HCT116 (cell line): ENCODE measurements around the gene TEX19. TPM values are rescaled to one million over a fixed set of nuclear protein-coding genes. Genes with fewer than 3 reads are reported as not detected.
A peak's percentile ranks its signal among the peaks of the same experiment; 100 is the strongest.

ENCODE experiments used
- ATAC-seq: fragments of 200-7000 bp; cut with Tn5 transposase; 2 replicates; pipeline ENCODE4 v1.9.1; 2020; ENCODE audit warnings: mild to moderate bottlenecking, moderate library complexity
- BruUV-seq: library from RNA; stranded (reverse); fragments of 400-500 nt; replicated peaks from 2 replicates; lab custom pipeline; 2021; lab: Mats Ljungman, UMichigan
- CTCF ChIA-PET: fragments of 300-600 bp; sonication (Branson Sonifier 250); formaldehyde crosslinking; loops from one replicate; lab custom pipeline; 2021; ENCODE audit warnings: antibody characterized with exemption; lab: Charles Lee
- POLR2A ChIA-PET: fragments of 300-600, 350-600 bp; sonication (Branson Sonifier 250); formaldehyde crosslinking; loops from one replicate; lab custom pipeline; 2021; ENCODE audit warnings: antibody characterized with exemption; lab: Charles Lee
- RAD21 ChIA-PET, 2 experiments: fragments of 300-600 bp; sonication (Branson Sonifier 250); formaldehyde crosslinking; loops; one replicate each; lab custom pipeline; 2023; ENCODE audit warnings: low total read pairs in 2 of 2; ENCODE audit not compliant: uncharacterized antibody in 2 of 2, unreplicated experiment in 2 of 2, low non-redundant PET in 1 of 2; lab: Charles Lee
- DNase-seq: peaks from one replicate; pipeline ENCODE4 v3.0.0-alpha.2; 2010; ENCODE audit warnings: low read depth, low spot score
- H2AFZ ChIP-seq: fragments of 200-600 bp; shearing (Covaris generic), sonication (generic); 2 replicates; pipeline ENCODE4 v1.6.1; 2017; ENCODE audit warnings: low read depth, mixed run types, mixed read lengths, antibody characterized with exemption, low read length; ENCODE audit not compliant: poor library complexity, severe bottlenecking
- H3K27ac ChIP-seq: 2 replicates; pipeline ENCODE4 v1.5.1; 2012; ENCODE audit warnings: low read depth, low read length
- H3K27me3 ChIP-seq: fragments of 200-600 bp; sonication (generic); 2 replicates; pipeline ENCODE4 v1.6.1; 2016; ENCODE audit warnings: mixed run types, low read length, mixed read lengths; ENCODE audit not compliant: insufficient read depth
- H3K36me3 ChIP-seq, 2 experiments: fragments of 200-500 bp in 1 of 2; fragments of 200-600 bp in 1 of 2; sonication (Bioruptor generic) in 1 of 2; sonication (generic) in 1 of 2; 2 replicates each; pipeline versions ENCODE4 v1.5.1 to v1.6.1; 2014 to 2016; ENCODE audit warnings: low read length in 2 of 2, inconsistent platforms in 1 of 2, mixed read lengths in 1 of 2, mixed run types in 1 of 2; ENCODE audit not compliant: insufficient read depth in 2 of 2, control insufficient read depth in 1 of 2
- H3K4me1 ChIP-seq, 2 experiments: fragments of 200-600 bp in 1 of 2; sonication (generic) in 1 of 2; 2 replicates each; pipeline versions ENCODE4 v1.5.1 to v1.6.1; 2012 to 2017; ENCODE audit warnings: low read length in 2 of 2, inconsistent platforms in 1 of 2, mild to moderate bottlenecking in 1 of 2, mixed read lengths in 1 of 2, mixed run types in 1 of 2, moderate library complexity in 1 of 2; ENCODE audit not compliant: insufficient read depth in 2 of 2, control insufficient read depth in 1 of 2
- H3K4me2 ChIP-seq: fragments of 200-600 bp; sonication (generic); 2 replicates; pipeline ENCODE4 v1.6.1; 2017; ENCODE audit warnings: mixed run types, low read length, mixed read lengths
- H3K4me3 ChIP-seq, 2 experiments: fragments of 200-600 bp in 1 of 2; sonication (generic) in 1 of 2; replicated peaks in 1 of 2; 2 replicates each; pipeline ENCODE4 v1.5.1; 2011 to 2016; ENCODE audit warnings: low read length in 2 of 2, control low read depth in 1 of 2, low read depth in 1 of 2, mild to moderate bottlenecking in 1 of 2, mixed read lengths in 1 of 2, mixed run types in 1 of 2
- H3K79me2 ChIP-seq: fragments of 200-600 bp; sonication (generic); 2 replicates; pipeline ENCODE4 v1.6.1; 2017; ENCODE audit warnings: mild to moderate bottlenecking, mixed run types, low read length, moderate library complexity, mixed read lengths; ENCODE audit not compliant: insufficient read depth
- H3K9ac ChIP-seq: fragments of 200-600 bp; sonication (generic); 2 replicates; pipeline ENCODE4 v1.6.1; 2016; ENCODE audit warnings: low read length, mixed read lengths
- H3K9me2 ChIP-seq: fragments of 200-600 bp; sonication (generic), shearing (Covaris generic); 2 replicates; pipeline ENCODE4 v1.6.1; 2017; ENCODE audit warnings: mixed run types, mild to moderate bottlenecking, moderate library complexity; ENCODE audit not compliant: insufficient read depth
- H3K9me3 ChIP-seq, 2 experiments: fragments of 200-500 bp in 1 of 2; fragments of 200-600 bp in 1 of 2; sonication (Bioruptor generic) in 1 of 2; sonication (generic) in 1 of 2; 2 replicates each; pipeline ENCODE4 v1.6.1; 2014 to 2017; ENCODE audit warnings: low read length in 2 of 2, mixed read lengths in 2 of 2, inconsistent platforms in 1 of 2, low read depth in 1 of 2, mild to moderate bottlenecking in 1 of 2, mixed run types in 1 of 2, moderate library complexity in 1 of 2; ENCODE audit not compliant: control insufficient read depth in 1 of 2, insufficient read depth in 1 of 2
- H4K20me1 ChIP-seq: fragments of 200-600 bp; sonication (generic), shearing (Covaris generic); 2 replicates; pipeline ENCODE4 v1.6.1; 2017; ENCODE audit warnings: mixed run types, mild to moderate bottlenecking, moderate library complexity; ENCODE audit not compliant: insufficient read depth
- CBX3 ChIP-seq: IDR thresholded peaks from 2 replicates; pipeline ENCODE4 v1.6.1; 2012; ENCODE audit warnings: low read depth
- CEBPB ChIP-seq: IDR thresholded peaks from 2 replicates; pipeline ENCODE4 v1.6.1; 2012; ENCODE audit warnings: low read depth
- EGR1 ChIP-seq: IDR thresholded peaks from 2 replicates; pipeline ENCODE4 v1.6.1; 2012; ENCODE audit warnings: low read depth
- EZH2 ChIP-seq: fragments of 200-600 bp; sonication (generic); IDR thresholded peaks from 2 replicates; pipeline ENCODE4 v1.6.1; 2017; ENCODE audit warnings: antibody characterized with exemption, mixed run types
- EZH2phosphoT487 ChIP-seq: fragments of 200-600 bp; IDR thresholded peaks from 2 replicates; pipeline ENCODE4 v1.6.1; 2018; ENCODE audit warnings: antibody characterized with exemption, borderline replicate concordance
- FOSL1 ChIP-seq: IDR thresholded peaks from 2 replicates; pipeline ENCODE4 v1.6.1; 2012; ENCODE audit warnings: low read depth
- MAX ChIP-seq: IDR thresholded peaks from 2 replicates; pipeline ENCODE4 v1.6.1; 2012
- RAD21 ChIP-seq: IDR thresholded peaks from 2 replicates; pipeline ENCODE4 v1.6.1; 2012; ENCODE audit warnings: low read depth, mild to moderate bottlenecking
- REST ChIP-seq: IDR thresholded peaks from 2 replicates; pipeline ENCODE4 v1.6.1; 2012; ENCODE audit warnings: low read depth
- SIN3A ChIP-seq: IDR thresholded peaks from 2 replicates; pipeline ENCODE4 v1.6.1; 2012; ENCODE audit warnings: low read depth
- SP1 ChIP-seq: IDR thresholded peaks from 2 replicates; pipeline ENCODE4 v1.6.1; 2012; ENCODE audit warnings: low read depth
- SRF ChIP-seq: IDR thresholded peaks from 2 replicates; pipeline ENCODE4 v1.6.1; 2012; ENCODE audit warnings: low read depth
- TCF7L2 ChIP-seq: IDR thresholded peaks from 2 replicates; pipeline ENCODE4 v1.7.0; 2011; ENCODE audit warnings: borderline replicate concordance, inconsistent platforms; ENCODE audit not compliant: insufficient read depth, insufficient read length; ENCODE audit errors: extremely low read depth
- YY1 ChIP-seq: IDR thresholded peaks from 2 replicates; pipeline ENCODE4 v1.6.1; 2011; ENCODE audit warnings: low read length, low read depth, moderate library complexity, mild to moderate bottlenecking; ENCODE audit not compliant: insufficient replicate concordance; ENCODE audit errors: extremely low read depth
- ZNF274 ChIP-seq: fragments of 200-500 bp; sonication (Bioruptor generic); IDR thresholded peaks from 2 replicates; pipeline ENCODE4 v1.6.1; 2014; ENCODE audit warnings: mild to moderate bottlenecking, low read depth, low read length, inconsistent platforms
- intact Hi-C: fragments of 100-400 bp; cut with micrococcal nuclease; formaldehyde crosslinking; loops from 2 replicates; pipeline ENCODE4 v1.10.0; 2022
- total RNA-seq: library from RNA; stranded (reverse); gene quantifications from one replicate; pipeline ENCODE4 v1.2.1, GENCODE V29; 2021; ENCODE audit not compliant: unreplicated experiment
- TF ChIP-seq, protein P1 (sequence below): IDR thresholded peaks from 2 replicates; pipeline ENCODE4 v1.6.1; 2012

Gene TEX19
- total RNA-seq, 1 experiment from 2014 or later = 2.1 TPM

- TF ChIP-seq ZNF274 = no peak
- no peak for TF ChIP-seq SIN3A
- TF ChIP-seq EGR1 = no peak
Observed at GRCh38 chr17:82390860-82391435, 31.9 kb downstream of the TEX19 start (continued).

DNA sequence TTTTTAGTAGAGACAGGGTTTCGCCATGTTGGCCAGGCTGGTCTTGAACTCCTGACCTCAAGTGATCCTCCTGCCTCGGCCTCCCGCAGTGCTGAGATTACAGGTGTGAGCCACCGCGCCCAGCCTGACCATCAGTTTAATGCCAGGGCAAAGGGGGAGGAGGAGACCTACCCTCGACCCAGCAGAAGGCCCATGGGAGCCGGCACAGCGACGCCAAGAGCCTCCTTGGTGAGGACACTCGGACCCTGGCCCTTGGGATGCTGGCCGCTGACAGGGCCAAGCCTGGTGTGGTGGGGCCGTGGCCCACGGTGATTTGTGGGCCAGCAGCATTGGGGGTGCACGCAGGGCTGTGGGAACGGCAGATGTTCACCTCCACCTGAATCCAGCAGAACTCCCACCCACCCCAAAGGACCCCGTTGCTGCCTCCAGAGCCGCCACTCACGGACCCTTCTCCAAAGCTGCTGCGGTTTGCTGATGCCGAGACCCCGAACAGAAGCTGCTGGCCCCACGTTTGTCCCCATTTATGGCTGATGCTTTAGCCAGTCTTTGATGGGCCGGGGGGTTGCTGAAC, 32.5 kb downstream of the TEX19 start:
- Histone ChIP-seq H3K4me3 (no peak overlapping the region), H3K4me2 (no peak overlapping the region), H3K9ac (no peak overlapping the region), H3K36me3 (no peaks in the 10 kb centered on the region), H3K79me2 (no peaks in the 10 kb centered on the region), H3K27ac (no peak overlapping the region), H3K4me1 (peaks cover 0 to 14% of the 10 kb centered on the region in 2 experiments; a peak in 3 of 4 replicates), H4K20me1 (no peaks in the 10 kb centered on the region), H3K9me2 (no peaks in the 10 kb centered on the region), H2AFZ (no peak overlapping the region), H3K27me3 (no peaks in the 10 kb centered on the region), H3K9me3 (no peaks in the 10 kb centered on the region)
- BruUV-seq = TSS peak; percentile 21
- intact Hi-C loops = no loop called here
- DNase-seq = no peak
- no peak for TF ChIP-seq YY1
- TF ChIP-seq REST = no peak
- TF ChIP-seq CEBPB = no peak
- TF ChIP-seq CBX3 = no peak
- TF ChIP-seq RAD21 = no peak
- no peak for TF ChIP-seq SIN3A
- TF ChIP-seq EZH2 = no peak
- no peak for TF ChIP-seq FOSL1
- TF ChIP-seq EZH2phosphoT487 = no peak
- TF ChIP-seq, protein P1, sequence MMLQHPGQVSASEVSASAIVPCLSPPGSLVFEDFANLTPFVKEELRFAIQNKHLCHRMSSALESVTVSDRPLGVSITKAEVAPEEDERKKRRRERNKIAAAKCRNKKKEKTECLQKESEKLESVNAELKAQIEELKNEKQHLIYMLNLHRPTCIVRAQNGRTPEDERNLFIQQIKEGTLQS = no peak
- no peak for TF ChIP-seq TCF7L2
- TF ChIP-seq SP1 = no peak
- no peak for TF ChIP-seq MAX
- TF ChIP-seq SRF = no peak
- TF ChIP-seq ZNF274 = no peak
- ChIA-PET POLR2A (no interaction called here), CTCF (no interaction called here), RAD21 (no interaction called here)
- no peak for ATAC-seq
